ENCODE data around the gene SPIN2A.
"Not testable (repeated sequence)": the region's sequence is repeated elsewhere in the genome, so short reads cannot be mapped to it uniquely, and the experiment has no call there.

Gene SPIN2A

GRCh38 chrX:57137073-57137472 lies at the start of gene SPIN2A:
Gene SPIN2A, minus strand, starts transcription at chrX:57137397. Its CDS starts 800 bp downstream, at chrX:57136597.
- DNase-seq (ENCODE audit: low read depth): not testable (repeated sequence)

- DNase-seq (ENCODE audit: low read depth): no peak
These were observed 41.4 kb upstream of the SPIN2A start for GRCh38 chrX:57178605-57179004.

GRCh38 chrX:57177070-57177469 lies 39.9 kb upstream of the SPIN2A start:
- DNase-seq (ENCODE audit: low read depth): no peak

- DNase-seq (ENCODE audit: low read depth): no peak
These were observed 35.3 kb upstream of the SPIN2A start for GRCh38 chrX:57172544-57172943.

GRCh38 chrX:57156397-57157049 lies 19.3 kb upstream of the SPIN2A start:
- no peak for DNase-seq (ENCODE audit: low read depth)

GRCh38 chrX:57155171-57155570 lies 18.0 kb upstream of the SPIN2A start:
- no peak for DNase-seq (ENCODE audit: low read depth)

- DNase-seq (ENCODE audit: low read depth): not testable (repeated sequence)
These were observed 15.0 kb upstream of the SPIN2A start for GRCh38 chrX:57152222-57152621.

- DNase-seq (ENCODE audit: low read depth): no peak
These were observed 1.5 kb upstream of the SPIN2A start for GRCh38 chrX:57138674-57139073.

- no peak for DNase-seq (ENCODE audit: low read depth)
These were observed 304 bp upstream of the SPIN2A start for GRCh38 chrX:57137501-57137900.

GRCh38 chrX:57136589-57136988 lies 608 bp downstream of the SPIN2A start:
- not testable (repeated sequence) for DNase-seq (ENCODE audit: low read depth)

GRCh38 chrX:57135287-57135686 lies 1.9 kb downstream of the SPIN2A start:
- no peak for DNase-seq (ENCODE audit: low read depth)

GRCh38 chrX:57134702-57135101 lies 2.5 kb downstream of the SPIN2A start:
- no peak for DNase-seq (ENCODE audit: low read depth)

- no peak for DNase-seq (ENCODE audit: low read depth)
These were observed 3.5 kb downstream of the SPIN2A start for GRCh38 chrX:57133706-57134105.

- not testable (repeated sequence) for DNase-seq (ENCODE audit: low read depth)
These were observed 3.9 kb downstream of the SPIN2A start for GRCh38 chrX:57133284-57133683.

- no peak for DNase-seq (ENCODE audit: low read depth)
These were observed 5.2 kb downstream of the SPIN2A start for GRCh38 chrX:57132046-57132445.

GRCh38 chrX:57121816-57122215 lies 15.4 kb downstream of the SPIN2A start:
- no peak for DNase-seq (ENCODE audit: low read depth)

GRCh38 chrX:57121162-57121755 lies 15.9 kb downstream of the SPIN2A start, which contains the start of gene SPIN2B:
Gene SPIN2B, minus strand, starts transcription at chrX:57121548.
- peak; percentile 69 for DNase-seq (ENCODE audit: low read depth)

- not testable (repeated sequence) for DNase-seq (ENCODE audit: low read depth)
These were observed 16.5 kb downstream of the SPIN2A start for GRCh38 chrX:57120619-57121161.

- no peak for DNase-seq (ENCODE audit: low read depth)
These were observed 17.8 kb downstream of the SPIN2A start for GRCh38 chrX:57119416-57119815.

- not testable (repeated sequence) for DNase-seq (ENCODE audit: low read depth)
These were observed 19.6 kb downstream of the SPIN2A start for GRCh38 chrX:57117566-57117965.

GRCh38 chrX:57104921-57105398 lies 32.2 kb downstream of the SPIN2A start:
- no peak for DNase-seq (ENCODE audit: low read depth)

GRCh38 chrX:57104406-57104805 lies 32.8 kb downstream of the SPIN2A start:
- no peak for DNase-seq (ENCODE audit: low read depth)

- no peak for DNase-seq (ENCODE audit: low read depth)
These were observed 33.7 kb downstream of the SPIN2A start for GRCh38 chrX:57103489-57103888.

Measured in stimulated activated CD4-positive, alpha-beta T cell treated with anti-CD3 and anti-CD28 coated beads, Interleukin-2, amount 100 ng/mL, for 4 hours (primary cell).